HuH-7 (cell line): Measurements from ENCODE around the gene RRP8.

Source experiments
- DNase-seq: peaks from one replicate; pipeline ENCODE4 v3.0.0; 2011; ENCODE audit warnings: low spot score

RRP8 gene

GRCh38 chr11:6568191-6568918 lies 35.1 kb downstream of the RRP8 start:
- DNase-seq = no peak

DNA sequence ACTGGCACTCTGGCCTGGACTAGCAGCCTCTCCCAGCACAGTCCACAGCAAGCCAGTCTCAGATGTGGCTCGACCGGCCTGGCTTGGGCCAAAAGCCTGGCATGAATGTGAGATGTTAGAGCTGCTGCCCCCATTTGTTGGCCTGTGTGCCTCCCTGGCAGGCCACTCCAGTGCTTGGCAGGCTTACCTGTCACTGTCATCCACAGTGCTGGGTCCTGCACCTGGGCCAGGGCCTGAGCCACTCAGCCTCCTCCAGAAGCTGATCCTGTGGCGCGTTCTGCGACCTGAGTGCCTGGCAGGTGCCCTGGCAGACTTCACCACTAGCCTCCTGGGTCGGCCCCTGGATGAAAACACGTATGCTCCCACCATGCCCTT lies 36.1 kb downstream of the RRP8 start:
- DNase-seq = no peak

DNA sequence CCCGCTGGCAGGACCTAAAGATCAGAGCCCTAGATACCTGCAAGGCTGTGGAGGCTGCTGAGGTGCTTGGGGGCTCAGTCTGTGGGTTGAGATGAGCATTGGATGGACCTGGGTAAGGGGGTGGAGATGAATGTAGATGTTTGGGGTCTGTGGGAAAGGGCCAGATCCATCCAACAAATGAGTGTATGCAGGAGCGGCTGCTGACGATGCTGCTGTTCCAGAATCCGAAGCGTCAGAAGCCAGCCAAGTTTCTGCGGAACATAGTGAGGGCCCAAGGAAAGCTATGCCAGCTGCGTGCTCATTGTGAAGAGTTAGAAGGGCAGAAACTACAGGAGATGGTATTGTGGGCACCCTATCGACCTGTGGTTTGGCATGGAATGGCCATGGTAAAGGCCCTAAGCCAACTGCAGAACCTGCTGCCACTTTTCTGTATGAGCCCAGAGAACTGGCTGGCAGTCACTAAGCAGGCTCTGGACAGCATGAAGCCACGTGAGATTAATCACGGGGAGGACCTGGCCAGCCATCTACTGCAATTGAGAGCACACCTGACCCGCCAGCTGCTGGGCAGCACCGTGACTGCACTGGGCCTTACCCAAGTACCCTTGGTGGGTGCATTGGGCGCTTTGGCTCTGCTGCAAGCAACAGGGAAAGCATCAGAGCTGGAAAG lies 36.6 kb downstream of the RRP8 start:
- DNase-seq = no peak

GRCh38 chr11:6565988-6566703 lies 37.3 kb downstream of the RRP8 start:
- no peak for DNase-seq

GRCh38 chr11:6565325-6565724 lies 38.1 kb downstream of the RRP8 start:
- DNase-seq = no peak

DNA sequence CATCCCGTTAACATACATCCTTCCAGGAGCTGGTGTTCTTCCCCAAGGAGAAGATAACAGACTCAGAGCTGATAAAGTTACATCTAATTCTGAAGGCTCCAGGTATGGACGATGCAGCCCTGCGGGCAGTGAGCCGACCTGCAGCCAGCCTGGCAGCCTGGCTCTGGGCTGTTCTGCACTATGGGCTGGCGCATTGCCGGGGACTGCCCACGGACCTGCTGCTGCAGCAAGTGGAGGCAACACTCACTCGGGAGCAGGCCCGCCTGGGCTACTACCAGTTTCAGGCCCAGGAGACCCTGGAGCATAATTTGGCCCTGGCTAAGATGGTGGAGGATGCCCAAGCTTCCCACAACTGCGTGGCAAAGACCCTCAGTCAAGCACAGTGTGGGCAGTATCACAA lies 39.7 kb downstream of the RRP8 start:
- DNase-seq = no peak

- no peak for DNase-seq
These were observed 40.2 kb downstream of the RRP8 start for GRCh38 chr11:6563121-6563619.

GRCh38 chr11:6561288-6561687 lies 42.1 kb downstream of the RRP8 start:
- no peak for DNase-seq

GRCh38 chr11:6559369-6559768 lies 44.0 kb downstream of the RRP8 start:
- no peak for DNase-seq

- no peak for DNase-seq
These were observed 45.4 kb downstream of the RRP8 start for GRCh38 chr11:6557761-6558674.

DNA sequence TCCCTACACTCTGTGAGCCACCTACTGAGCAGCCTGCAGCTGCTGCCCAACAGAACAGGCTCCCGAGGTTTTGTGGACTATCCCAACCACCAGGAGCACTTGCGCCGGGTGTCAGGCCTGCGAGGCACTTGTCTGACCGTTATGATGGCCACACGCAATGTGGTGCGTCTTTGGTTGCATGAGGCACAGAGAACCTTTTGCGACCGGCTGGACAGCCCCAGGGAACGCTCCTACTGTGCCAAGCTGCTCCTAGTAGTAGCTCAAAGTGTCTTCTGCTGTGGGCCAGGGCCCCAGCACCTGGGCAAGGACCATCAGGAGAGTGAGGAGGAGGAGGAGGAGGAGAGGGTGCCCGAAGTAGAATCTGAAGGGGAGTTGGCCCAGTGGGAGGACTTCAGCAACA lies 46.4 kb downstream of the RRP8 start:
- DNase-seq = no peak

DNA sequence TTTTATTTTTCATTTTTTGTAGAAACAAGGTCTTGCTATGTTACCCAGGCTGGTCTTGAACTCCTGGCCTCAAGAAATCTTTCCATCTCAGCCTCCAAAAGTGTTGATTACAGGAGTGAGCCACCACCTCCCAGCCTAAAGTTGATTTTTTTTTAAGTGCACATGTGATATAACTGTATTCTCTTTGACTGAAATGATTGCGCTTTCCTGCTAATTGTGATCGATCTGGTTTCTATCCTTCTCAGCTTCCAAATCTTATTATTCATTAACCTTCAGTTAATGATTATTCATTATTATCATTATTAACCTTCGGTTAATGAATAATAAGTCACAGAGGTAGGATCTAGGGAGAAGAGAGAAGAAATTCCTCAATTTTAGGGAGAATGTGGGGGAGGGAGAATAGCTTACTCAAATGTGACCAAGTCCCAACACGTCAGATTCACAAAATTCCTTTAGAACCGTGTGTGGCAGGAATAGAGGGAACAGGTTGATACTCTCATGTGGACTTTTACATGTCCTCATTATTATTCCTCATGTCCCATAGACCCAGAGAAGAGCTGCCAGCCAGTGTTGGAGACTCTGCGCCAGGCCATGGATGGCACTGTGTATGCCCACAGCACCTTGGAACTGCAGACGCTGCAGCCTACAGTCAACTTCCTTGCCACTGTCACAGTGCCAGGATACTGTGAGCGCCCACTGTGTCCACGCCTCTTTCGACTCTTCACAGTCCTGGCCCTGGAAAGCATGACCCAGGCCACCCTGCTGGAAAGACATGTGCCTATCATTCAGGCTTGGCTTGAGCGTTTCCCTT lies 47.1 kb downstream of the RRP8 start:
- DNase-seq = no peak

DNA sequence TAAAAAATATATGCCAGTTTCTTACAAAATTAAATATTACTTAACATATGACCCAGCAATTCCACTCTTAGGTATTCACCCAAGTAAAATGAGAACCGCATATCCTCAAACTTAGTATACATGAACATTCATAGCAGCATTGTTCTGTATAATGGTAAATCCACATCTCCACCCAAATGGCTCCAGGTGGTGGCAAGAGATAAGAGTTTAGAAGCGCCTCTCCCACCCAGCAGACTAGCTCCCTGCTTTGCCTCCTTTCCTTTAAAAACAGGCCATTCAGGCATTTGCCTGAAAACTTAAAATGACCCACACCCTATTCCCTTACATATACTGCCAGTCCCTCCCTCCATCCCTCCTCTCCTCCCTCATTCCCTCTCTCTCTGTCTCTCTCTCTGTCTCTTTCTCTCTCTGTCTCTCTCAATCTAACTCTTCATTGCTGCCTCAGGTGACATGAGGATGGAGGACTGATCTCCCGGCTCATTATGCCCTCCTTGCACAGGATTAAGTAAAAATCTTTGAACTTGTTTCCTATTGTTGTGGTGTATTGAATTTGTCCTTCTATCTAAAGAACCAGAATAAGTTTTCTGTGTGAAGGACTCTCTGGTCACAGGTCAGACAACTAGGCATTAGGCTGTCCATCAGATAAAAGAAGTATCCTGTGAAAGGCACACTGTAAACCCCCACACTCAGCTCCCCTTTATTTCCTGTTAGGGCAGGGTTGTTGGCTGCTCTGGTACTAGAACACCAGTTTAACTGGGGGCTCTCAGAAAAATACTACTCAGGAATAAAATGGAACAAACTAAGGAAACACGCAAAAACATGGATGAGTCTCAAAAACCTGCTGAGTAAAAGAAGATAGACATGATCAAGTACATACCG lies 48.3 kb downstream of the RRP8 start:
- DNase-seq = no peak

- DNase-seq = no peak
These were observed 49.8 kb downstream of the RRP8 start for GRCh38 chr11:6553634-6554033.

DNA sequence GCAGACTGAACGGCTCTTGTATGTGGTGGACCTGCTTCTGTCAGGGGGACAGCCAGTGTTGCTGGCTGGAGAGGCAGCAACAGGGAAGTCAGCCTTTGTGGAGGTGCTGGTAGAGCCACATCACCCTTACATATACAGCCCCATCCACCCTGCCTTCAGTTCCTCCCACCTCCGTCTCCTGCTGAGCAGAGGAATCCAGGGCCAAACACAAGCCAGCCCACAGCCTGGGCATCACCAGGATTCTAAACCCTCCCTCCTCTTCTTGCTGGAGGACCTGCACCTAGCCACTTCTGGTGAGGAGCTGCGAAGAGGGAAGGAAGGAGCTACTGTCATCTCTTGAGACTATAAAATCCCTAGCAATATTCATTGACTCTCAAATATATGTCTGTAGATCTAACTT lies 54.8 kb downstream of the RRP8 start:
- DNase-seq = no peak

DNA sequence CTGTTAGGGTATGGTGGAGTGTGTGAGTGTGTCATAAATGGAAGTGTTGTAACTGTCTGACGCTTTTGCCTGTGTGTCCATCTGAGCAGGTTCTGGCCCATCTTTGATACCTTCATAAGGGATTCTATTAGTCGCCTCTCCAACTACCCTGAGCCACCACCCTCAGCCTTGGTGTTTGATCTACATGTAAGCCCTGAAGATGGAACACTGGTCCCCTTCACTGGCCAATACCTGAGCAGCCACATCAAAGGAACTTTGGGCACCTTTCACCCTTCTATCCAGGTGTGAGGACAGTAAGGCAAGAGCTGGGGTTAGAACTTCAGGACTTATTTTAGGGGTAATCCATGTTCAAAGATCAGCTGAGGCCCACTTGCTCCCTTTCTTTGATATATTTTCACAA lies 55.3 kb downstream of the RRP8 start:
- DNase-seq = no peak

GRCh38 chr11:6547177-6547576 lies 56.2 kb downstream of the RRP8 start:
- DNase-seq = no peak

DNA sequence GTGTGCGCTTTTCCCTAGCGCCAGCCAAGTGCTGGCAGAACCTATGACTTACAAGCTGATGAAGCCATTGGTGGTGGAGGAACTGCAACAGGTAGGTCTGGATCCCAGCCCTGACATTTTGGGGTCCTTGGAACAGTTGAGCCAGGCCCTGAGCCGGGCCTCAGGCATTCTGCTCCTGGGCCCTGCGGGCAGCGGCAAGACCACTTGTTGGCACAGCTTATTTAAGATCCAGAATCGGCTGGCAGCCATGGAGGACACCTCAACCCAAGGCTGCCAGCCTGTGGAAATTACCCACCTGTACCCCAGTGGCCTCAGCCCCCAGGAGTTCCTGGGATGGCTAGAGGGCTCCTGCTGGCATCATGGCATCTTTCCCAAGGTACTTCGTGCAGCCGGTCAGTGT lies 56.7 kb downstream of the RRP8 start:
- no peak for DNase-seq

- no peak for DNase-seq
These were observed 57.4 kb downstream of the RRP8 start for GRCh38 chr11:6545917-6546605.
